Amygdala (tissue), 56 donors: Measurements from ENCODE around the gene LRP3.
"Not testable (repeated sequence)": the region's sequence is repeated elsewhere in the genome, so short reads cannot be mapped to it uniquely, and the experiment has no call there.

Experiments used
- DNase-seq, 56 donors: peaks; one replicate each; lab custom pipeline; 2025; lab: John Stamatoyannopoulos, UW

The LRP3 gene

DNA sequence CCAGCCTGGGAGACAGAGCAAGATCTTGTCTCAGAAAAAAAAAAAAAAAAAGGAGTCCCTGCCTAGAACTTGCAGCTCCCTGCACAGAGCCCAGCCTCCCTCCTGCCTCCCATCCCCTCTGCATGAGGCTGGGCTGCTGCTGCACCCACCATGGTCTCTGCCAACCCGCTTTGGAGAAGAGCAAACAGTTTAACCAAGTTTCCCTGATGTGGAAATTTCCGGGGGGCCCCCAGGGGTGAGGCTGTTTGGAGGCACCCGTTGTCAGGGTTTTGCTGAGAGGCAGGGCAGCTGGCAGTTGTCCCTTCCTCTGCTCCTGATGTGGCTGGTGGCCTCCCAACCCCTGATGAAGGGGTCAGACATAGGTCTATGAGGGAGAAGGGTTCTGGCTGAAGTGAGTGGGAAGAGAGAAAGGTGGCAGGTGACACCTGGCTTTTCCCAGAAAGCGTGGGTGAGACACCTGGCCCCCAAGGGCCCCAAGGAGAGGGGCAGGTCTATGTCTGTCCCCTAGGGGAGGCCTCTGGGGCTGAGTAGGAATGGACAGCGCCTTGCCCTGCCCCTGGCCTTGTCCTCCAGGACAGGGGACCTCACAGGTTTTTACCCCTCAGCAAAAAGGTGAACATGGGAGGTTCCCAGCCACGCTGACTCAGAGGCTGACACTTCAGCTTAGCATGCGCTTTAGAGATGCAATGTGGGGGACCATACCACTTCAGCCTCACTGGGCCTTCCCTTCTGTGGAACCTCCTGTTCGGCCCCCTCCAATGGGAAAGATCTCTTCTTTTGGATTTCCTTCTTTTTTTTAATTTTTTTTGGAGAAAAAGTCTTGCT, 5.5 kb downstream of the LRP3 start:
- no peak for DNase-seq

DNA sequence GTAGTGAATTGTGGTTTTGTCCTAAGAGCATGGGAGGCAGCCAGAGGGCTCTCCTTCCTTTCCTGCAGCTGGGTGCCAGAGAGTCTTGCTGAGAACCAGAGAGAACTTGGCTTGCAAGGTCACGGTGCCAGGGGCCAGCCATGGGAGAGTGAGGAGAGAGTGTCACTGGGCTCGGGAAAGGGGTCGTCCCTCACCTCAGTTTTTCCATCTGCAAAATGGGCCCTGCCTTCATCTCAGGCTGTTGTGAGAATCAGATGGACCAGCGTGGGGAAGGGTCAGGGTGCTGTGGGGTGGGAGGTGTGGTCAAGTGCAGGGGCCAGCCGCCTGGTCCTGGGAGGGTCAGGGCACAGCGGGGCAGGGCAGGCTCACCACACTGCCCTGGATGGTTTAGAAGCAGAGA, 7.3 kb downstream of the LRP3 start:
- DNase-seq = no peak

DNA sequence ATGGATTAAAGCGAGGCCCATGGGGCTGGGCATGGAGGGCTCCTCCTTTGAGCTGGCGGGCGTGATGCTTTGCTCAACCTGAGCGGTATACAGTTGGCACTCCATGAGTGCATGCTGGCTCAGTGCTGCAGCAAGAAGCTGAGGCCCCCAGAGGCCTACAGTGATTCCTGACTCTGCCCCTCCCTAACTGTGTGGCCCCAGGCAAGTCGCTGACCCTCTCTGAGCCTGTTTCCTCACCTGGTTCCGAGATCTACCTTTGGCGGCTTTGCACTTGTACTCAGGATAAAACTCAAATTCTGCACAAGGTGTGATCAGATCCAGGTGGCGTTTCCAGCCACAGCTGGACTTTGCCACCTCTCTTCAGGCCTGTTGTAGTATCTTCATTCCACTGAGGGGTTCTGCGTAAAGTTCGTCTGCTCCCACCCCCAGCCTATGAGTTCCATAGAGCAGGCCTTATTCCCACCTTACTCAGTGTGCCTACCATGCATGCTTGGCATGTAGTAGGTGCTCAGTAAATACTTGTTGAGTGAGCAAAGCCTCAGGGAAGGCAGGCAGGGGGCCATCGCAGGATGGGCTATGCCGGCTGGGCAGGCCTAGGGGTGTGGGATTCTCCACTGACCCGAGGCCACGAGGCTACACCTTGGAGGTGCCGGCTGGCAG, 7.9 kb downstream of the LRP3 start:
- no peak for DNase-seq

DNA sequence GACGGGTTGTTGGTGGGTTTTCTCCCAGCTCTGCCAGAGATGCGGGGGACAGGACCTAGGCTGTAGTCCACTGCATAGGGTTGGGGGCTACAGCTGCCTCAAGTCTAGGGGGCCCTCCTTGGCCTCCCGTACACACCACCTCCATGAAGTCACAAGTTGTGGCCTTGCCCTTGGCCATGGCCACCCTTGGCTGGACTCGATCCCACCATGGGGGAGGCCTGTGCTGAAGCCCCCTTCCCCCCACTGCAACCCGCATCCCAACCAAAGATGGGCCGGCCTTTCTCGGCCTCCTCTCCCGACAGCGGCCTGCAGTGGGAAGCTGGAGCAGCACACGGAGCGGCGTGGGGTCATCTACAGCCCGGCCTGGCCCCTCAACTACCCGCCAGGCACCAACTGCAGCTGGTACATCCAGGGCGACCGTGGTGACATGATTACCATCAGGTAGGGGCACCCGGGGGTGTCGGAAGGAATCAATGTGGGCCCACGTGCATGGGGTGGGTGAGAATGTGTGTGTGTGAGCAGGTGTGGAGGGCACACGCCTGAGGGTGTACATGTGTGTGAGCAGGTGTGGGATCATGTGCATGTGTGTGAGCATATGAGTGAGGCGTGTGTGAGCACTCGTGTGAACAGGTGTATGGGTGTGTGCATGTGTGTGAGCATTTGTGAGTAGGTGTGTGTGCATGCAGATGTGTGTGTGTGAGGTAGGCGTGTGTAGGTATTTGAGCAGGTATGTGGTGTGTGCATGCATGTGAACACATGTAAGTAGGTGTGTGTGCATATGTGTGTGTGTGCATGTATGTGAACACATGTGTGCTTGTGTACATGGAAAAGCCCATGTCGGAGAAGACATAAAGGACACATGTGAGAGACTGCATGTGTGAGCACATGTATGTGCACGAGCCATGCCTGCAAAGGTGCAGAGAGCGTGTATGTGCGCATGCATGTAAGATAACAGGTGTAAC, 8.7 kb downstream of the LRP3 start:
- no peak for DNase-seq

DNA sequence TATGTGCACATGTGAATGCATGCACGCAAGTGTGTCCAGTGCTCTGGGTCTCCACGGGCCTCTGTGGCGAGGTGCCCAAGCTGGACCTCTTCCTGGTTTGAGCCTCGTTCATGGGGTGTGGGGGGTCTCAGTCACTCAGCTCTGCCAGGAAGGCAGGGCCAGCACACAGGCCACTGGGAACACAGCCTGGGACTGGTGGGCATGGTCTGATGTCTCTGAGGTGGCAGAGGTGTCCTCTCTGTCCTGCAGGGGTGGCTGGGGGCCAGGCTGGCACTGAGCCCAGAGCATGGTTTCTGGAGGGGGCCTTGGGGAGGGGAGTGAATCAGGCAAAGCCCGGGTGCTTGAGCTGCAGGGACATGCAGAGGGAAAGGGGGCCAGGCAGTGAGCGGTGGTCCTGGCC, 9.4 kb downstream of the LRP3 start:
- DNase-seq = no peak

DNA sequence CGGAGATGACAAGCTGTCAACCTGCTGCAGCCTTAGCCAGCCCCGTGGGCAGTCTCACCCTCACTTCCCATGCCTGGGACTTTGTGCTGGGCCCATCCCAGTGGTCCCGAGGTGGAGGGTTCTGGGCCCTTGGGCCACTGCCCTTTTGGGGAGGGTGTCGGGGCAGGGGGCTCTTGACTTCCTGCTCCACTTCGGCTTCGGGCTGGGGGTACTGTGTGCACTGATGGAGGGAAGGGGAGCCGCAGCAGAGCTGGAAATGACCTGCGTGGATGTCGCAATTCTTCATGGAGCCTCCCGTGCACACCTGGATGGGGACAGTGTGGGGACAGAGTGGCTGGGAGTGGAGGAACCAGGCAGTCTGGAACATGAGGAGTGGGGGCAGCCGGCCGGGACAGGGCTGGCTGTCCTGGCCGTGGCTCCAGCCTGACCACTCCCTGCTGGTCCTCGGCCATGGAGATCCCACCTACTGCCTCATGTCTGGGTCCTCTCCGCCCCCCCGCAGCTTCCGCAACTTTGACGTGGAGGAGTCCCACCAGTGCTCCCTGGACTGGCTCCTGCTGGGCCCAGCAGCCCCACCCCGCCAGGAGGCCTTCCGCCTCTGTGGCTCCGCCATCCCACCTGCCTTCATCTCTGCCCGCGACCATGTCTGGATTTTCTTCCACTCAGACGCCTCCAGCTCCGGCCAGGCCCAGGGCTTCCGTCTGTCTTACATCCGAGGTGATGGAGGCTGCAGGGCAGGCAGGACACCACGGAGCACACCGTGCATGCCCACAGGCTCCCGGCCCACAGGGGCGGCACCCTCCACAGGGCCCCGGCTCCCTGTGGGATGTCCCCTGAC, 10.2 kb downstream of the LRP3 start:
- DNase-seq = no peak

DNA sequence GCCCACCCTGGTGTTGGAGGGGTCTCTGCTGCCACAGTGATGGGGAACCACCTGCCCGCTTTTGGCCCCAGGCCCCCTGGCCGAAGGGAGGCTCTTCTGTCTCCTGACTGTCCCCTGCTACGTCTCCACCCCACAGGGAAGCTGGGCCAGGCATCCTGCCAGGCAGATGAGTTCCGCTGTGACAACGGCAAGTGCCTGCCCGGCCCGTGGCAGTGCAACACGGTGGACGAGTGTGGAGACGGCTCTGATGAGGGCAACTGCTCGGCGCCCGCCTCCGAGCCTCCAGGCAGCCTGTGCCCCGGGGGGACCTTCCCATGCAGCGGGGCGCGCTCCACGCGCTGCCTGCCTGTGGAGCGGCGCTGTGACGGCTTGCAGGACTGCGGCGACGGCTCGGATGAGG, 11.0 kb downstream of the LRP3 start:
- no peak for DNase-seq

DNA sequence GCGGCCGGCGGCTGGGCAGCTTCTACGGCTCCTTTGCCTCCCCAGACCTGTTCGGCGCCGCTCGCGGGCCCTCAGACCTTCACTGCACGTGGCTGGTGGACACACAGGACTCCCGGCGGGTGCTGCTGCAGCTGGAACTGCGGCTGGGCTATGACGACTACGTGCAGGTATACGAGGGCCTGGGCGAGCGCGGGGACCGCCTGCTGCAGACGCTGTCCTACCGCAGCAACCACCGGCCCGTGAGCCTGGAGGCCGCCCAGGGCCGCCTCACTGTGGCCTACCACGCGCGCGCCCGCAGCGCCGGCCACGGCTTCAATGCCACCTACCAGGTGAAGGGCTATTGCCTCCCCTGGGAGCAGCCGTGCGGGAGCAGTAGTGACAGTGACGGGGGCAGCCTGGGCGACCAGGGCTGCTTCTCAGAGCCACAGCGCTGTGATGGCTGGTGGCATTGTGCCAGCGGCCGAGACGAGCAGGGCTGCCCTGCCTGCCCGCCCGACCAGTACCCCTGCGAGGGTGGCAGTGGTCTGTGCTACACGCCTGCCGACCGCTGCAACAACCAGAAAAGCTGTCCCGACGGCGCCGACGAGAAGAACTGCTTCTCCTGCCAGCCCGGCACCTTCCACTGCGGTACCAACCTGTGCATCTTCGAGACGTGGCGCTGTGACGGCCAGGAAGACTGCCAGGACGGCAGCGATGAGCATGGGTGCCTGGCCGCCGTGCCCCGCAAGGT, 11.6 kb downstream of the LRP3 start:
- DNase-seq = no peak

DNA sequence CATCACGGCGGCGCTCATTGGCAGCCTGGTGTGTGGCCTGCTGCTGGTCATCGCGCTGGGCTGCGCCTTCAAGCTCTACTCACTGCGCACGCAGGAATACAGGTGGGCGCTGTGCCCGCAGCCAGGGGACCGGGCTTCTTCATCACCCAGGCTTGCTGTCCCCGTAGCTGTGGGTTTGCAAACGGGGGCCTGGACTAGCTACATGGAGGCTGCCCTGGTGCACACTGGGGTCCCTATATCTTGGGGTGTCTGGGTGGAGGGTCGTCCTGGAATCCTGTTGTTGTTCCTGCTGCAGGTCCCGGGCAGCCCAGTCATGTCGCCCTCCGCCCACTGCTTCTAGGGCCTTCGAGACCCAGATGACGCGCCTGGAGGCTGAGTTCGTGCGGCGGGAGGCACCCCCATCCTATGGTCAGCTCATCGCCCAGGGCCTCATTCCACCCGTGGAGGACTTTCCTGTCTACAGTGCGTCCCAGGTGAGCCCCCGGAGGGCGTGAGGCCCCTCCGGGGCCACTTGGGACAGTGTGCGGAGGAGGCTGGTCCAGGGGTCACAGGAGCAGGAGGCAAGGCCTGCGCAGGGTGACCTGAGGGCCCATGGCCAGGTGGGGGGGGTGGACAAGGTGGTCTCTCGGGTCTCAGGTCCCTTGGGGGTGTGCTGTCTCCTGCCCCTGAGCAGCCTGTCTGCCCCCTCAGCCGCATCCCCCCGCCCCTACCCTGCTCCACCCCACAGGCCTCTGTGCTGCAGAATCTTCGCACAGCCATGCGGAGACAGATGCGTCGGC, 12.3 kb downstream of the LRP3 start:
- no peak for DNase-seq

DNA sequence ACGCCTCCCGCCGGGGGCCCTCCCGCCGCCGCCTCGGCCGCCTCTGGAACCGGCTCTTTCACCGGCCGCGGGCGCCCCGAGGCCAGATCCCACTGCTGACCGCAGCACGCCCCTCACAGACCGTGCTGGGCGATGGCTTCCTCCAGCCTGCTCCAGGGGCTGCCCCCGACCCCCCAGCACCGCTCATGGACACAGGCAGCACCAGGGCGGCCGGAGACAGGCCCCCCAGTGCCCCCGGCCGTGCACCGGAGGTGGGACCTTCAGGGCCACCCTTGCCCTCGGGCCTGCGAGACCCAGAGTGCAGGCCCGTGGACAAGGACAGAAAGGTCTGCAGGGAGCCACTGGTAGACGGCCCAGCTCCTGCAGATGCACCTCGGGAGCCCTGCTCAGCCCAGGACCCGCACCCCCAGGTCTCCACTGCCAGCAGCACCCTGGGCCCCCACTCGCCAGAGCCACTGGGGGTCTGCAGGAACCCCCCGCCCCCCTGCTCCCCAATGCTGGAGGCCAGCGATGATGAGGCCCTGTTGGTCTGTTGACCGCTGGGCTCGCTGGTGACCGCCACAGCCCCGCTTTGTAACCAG, 13.0 kb downstream of the LRP3 start:
- no peak for DNase-seq

DNA sequence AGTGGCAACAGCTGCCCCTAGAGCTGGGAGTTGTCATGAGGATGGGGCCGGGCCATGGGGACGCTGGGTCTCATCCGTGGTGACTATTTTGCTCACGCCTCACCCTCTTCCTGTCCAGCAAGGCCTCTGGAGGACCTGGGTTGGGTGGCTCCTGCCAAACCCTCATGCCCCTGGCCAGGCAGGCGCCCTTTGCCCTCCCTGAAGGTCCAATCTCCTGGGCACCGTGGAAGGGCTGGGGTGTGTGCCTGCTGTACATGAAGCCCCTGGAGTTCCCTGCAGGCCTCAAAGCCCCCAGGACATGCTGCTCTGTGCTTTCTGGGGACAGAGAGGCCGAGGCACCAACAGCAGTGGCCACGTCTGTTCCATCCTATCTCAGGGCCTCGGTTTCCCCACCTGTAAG, 13.8 kb downstream of the LRP3 start:
- no peak for DNase-seq

DNA sequence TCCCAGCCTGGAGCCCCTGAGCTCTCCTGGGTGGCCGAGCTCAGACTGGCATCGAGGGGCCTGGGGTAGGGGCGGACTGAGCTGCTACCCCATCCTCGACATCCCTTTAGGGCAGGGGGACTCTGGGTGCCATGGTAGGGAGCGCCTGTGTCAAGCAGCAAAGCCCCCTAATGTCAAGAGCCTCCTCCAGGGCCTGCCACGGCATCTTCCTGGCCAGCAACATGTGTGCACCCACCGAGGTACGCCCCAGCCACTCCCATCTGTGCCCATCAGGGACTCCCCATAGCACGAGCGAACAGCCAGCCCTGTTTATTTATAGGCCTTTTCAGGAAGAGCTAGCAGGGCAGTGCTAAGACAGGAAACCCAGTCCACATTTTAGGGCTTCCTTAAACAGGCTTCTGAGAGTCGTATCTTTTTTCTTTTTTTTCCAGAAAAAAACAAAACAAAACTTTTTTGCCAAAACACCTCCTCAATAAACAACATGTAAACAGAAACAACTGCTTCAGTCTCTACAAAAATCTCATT, 14.3 kb downstream of the LRP3 start:
- peak in 1 of 56 donors; percentile 24 for DNase-seq

DNA sequence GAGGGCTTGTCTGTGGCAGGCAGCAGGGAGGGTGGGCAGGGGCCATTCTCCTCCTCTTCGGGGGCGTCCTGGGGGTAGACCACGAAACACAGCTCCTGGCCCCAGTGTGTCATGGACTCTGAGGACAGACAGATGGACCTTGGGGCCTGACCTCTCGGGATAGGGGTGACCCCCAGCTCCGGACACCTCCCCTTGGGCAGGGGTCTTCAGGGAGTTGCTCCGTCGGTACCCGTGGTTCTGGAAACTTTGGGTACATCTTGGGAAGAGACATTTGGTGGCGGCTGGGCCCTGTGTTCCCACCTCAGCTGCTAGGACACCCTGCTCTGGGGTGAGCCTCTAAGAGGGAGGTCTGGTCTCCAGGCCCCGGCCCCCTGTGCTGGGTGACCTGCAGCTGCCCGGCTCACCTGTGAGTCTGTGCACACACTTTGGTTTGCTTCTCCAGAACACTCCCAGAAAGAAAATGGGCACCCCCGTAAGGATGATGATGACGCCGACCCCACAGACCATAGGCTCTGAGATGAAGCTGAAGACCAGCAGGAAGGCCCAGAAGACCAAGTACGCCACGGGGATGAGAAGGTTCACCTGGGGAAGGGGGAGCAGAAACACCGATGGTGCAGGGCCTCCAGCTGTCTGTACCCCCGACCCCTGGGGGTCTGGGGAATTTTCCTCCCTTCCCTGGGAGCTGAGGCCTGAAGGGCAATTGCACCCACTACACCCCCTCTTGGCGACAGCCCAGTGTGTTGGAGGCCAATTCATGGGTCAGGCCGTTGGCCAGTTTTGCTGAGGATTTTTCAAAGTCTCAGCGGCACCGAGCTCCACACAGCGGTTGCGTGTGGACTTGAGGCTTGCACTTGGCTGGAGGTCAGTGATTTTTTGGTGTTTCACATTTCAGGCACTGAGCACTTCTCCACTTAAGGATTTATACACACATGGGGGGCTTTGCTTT, 15.0 kb downstream of the LRP3 start:
- DNase-seq = peak in 9 of 56 donors; percentile 22 to 44 (median 34)

DNA sequence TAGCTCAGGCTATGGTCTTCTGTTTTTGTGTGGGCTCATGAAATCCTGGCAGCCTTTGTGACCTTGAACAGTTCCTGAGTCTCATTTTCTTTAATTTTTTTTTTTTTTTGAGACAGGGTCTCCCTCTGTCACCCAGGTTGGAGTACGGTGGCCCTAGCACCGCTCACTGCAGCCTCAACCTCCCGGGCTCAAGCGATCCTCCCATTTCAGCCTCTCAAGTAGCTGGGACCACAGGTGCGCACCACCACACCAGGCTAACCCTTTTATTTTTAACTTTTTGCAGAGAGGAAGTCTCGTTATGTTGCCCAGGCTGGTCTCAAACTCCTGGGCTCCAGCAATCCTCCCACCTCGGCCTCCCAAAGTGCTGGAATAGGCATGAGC, 15.7 kb downstream of the LRP3 start:
- DNase-seq = not testable (repeated sequence)

DNA sequence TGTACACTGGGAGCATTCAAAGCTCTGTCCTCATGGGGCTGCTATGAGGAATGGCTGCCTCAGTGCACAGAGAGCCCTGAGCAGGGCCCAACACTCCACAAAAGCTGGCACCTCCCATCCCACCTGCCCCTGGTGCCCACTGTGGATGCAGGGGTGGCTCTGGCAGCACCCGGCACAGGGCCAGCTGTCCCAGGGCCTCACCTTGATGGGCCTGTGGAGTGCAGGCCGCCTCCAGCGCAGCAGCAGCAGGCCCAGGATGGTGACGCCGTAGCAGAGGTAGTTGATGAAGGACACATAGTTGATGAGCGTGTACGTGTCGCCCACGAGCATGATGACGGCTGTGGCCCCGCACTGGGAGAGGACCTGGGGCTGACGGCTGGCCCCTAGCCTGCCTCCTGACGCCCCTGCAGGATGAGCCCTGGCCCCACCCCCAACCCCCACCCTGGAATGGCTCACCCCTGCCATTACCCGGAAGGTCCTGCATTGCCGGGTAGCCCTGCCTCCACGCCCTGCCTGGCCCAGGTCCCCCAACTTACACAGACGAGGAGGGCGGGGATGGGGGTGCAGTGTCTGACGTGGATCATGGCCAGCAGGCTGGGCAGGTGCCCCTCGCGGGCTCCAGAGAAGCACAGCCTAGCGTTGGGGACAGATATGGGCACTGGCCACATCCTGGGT, 16.3 kb downstream of the LRP3 start:
- no peak for DNase-seq

DNA sequence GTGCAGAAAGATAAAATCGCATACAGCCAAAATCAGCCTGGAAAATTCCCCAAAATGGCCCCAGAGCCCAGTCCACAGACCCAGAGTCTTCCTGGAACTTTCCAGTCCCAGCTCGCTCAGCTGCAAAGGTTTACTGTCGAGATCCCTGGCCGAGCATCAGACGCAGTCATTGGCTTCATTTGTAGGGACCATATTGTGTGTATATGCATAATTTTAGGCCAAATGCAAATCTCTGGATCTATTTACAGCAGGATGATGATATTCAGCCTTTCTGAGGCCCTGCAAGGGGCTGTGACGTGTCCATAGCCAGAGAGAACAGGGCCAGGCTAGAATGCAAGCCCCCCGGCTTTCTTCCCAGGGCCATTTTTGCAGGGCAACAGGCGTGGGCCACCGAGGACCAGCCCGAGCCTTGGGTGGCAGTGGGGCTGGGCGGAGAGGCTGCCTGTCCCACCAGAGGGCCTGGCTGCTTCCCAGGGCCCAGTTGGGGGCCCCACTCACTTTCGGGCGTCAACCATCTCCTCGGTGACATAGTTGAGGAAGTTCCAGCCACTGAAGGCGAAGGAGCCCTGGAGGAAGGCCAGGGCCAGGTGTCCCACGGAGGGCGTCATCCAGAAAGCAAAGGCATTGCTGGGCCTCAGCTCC, 17.8 kb downstream of the LRP3 start:
- DNase-seq = no peak
